DLD1 (cell line): ENCODE results near the gene CDKL4.
"Not testable (repeated sequence)": the region's sequence is repeated elsewhere in the genome, so short reads cannot be mapped to it uniquely, and the experiment has no call there.

ENCODE experiments used
- in situ Hi-C: cut with HindIII; loops from 2 replicates; pipeline ENCODE4 v1.10.0; 2017; ENCODE audit warnings: low sequenced_read_pairs

Gene CDKL4

DNA sequence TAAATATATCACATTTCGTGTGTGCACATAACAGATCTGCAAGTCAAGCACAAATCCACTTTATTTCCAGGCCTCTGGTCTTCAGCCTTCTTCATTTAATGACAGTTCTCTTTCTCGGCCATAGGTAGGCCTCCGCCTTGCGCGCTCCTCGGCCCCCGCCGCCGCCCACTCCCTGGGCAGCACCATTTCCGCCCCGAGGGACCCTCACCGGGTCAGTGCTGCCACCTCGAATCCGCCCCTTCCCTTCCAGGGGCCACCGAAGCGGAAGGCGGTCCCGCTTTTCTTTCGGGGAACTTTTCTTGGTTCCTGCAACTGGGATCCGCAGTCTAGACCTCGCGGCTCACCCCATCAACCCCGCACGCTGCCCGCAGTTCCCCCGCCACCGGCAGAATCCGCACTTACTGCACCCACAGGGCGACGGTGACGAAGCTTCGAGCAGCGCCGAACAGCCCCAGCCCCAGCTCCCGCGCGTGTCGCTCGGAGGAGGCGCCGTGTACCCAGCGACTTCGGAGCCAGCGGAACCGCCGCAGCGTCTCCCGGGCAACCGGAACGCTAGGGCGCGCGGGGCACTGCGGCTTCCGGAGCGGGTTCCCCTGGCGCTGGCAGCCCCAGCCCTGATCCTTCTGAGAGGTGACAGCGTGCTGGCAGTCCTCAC is at the start of gene CDKL4:
CDKL4 (minus strand) TSS at position 502 of the 655 bp plus-strand sequence.
- in situ Hi-C loops = no loop called here

DNA sequence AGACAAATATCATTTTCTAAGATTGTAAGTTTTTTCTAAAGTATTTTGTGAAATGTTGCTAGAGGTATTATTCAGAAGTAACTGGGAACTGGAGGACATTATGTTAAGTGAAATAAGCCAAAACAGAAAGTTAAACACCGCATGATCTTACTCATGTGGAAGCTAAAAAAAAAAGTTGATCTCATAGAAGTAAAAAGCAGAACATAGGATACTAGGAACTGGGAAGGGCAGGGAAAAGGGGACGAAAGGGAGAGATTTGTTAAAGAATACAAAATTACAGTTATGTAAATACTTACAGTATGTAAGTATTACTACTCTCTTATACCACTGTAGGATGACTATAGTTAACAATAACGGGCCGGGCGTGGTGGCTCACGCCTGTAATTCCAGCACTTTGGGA is 46.7 kb upstream of the CDKL4 start:
- in situ Hi-C loops = no loop called here

DNA sequence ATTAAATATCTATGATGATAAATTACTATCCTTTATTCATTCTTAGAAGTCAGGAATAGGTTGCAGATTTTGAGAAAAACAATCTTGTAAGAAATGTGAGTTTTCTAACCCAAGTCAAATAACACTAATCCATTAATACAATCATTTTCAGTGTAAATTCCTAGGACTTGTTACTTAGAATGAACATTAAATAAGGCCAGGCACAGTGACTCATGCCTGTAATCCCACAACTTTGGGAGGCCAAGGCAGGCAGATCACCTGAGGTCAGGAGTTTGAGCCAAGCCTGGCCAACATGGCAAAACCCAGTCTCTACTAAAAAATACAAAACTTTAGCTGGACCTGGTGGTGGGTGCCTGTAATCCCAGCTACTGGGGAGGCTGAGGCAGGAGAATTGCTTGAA is 45.8 kb upstream of the CDKL4 start:
- in situ Hi-C loops = no loop called here

DNA sequence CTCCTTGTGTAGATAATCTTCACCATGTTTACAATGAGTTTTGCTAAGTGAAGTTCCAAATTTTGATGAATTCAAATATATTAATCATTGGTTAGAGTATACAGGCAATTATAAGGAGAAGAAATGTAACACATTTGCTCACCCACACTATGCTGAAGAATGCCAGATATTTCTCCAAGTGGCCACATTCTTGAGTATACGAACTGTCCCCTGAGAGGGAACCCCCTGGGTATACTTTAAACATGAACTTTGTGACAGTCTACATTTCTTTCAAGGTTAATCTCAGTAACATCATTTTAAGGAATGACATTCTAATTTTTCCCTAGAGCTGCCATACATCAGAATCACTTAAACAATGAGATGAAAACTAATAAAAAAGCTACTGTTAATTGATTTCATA is 39.8 kb upstream of the CDKL4 start:
- in situ Hi-C loops = no loop called here

DNA sequence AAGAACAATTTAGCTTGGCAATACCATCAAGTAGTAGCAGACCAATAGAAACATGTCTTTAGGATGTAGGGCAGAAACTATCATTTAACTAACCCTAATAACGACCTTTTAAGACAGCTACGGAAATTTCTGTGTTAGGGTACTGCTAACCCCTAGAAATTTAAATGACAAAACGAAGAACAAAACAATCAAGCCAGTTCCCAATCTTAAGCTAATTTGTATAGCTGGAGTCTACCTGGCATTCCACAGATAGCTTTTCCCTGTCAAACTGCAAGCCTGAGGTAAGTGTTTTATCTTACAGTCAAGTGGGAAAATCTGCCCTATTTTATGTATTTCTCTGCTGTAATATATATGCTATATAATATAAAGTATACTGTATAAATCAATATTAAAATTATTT is 37.6 kb upstream of the CDKL4 start:
- in situ Hi-C loops = no loop called here

DNA sequence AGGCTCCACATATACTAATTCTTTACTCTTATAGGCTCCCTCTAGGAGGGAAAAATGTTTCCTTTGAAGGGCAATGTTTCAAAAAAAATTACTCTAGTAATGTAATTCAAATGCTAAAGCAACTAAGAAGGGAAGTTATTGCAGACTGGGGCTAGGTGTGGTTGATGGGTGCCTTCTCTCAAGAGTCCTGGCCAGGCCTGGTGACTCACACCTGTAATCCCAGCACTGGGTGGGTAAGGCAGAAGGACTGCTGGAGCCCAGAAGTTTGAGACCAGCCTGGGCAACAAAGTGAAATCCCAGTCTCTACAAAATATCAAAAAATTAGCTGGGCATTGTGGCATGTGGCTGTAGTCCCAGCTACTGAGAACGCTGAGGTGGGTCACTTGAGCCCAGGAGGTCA is 31.2 kb upstream of the CDKL4 start:
- in situ Hi-C loops = no loop called here

DNA sequence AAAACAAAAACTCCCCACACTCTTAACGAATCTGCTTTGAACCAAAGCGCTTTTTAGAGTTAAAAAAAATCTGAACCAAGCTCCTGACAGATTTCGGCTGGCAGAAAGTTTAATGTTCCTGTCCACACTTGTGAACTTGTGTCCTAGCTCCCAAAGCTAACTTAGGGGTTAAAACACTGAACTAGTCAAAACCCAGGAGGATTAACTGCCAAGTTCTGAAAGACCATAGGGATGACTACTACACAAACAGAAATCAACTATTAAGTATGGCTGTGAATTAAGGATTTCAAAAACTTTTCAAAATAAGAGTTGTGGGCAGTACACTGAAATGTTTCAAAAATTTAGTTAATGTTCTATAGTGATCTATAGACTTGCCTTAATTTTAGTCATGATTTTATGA is 26.2 kb upstream of the CDKL4 start:
- in situ Hi-C loops = no loop called here

DNA sequence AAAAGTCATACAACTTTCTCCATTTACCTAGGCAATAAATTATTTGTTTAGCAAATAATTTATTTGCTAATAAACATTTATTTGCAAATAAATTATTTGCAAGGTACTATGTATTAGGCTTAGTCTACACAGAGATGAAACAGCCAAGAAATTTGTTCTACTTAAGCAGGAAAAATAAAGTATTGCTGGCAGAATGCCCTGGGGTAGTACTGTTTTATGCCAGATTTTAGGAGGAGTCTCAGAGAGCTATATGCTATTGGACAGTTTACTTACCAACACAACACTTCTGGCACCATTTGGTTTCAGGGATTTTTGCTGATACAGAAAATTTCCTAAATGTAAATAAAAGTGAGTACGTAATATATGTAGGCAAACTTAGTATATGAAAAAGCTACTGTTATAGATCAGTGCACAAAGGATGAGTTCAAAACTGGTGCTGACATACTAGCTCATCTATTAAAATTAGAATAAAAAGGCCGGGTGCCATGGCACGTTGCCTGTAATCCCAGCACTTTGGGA is 23.2 kb upstream of the CDKL4 start:
- in situ Hi-C loops = no loop called here

DNA sequence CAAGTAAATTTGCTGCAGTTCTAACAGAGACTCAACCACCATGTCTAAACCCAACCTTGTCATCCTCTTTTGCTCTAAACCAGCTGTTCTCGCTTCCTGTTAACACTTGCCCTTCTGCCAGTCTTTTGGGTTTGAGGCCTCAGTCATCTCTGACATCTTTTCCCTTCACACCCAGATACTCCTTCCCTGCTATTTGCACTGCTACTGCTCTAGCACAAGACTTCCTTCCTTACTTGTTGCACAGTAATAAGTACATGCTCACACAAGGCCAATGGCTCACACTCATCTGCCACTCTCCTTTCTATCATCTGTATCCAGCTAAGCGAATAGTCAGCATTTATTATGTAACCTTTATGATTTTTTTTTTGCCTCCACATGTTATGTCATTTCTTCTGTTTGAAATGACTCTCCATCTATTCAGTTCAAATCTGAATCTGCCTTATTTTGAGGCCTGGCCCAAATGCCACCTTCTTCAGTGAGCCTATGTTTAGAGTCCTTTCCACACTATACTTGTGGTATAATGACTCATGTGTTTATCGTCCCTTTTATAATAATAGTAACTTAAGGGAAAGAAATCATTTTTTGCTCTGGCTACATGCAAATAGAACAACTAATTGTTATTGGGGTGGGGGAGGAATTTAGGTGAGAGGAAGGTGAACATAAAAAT is 22.5 kb upstream of the CDKL4 start:
- in situ Hi-C loops = no loop called here

DNA sequence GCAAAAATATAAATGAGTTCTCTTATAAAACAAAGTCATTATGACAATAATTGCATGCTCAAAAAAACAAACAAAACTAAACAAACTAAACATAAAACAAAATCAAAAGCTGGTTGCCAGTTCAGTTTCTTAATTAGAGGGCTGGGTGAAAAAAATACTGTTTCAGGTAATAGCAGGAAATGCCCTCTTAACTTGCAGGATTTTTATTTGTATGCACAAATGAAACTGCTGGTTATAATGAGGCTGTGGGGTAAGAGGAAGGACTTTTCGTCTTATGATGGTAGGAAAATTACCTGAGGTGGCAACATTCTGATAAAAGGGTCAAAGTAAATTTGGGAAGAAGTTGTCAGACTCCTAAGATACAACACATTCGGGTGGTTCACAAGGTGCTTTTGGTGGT is 21.5 kb upstream of the CDKL4 start:
- in situ Hi-C loops = no loop called here

DNA sequence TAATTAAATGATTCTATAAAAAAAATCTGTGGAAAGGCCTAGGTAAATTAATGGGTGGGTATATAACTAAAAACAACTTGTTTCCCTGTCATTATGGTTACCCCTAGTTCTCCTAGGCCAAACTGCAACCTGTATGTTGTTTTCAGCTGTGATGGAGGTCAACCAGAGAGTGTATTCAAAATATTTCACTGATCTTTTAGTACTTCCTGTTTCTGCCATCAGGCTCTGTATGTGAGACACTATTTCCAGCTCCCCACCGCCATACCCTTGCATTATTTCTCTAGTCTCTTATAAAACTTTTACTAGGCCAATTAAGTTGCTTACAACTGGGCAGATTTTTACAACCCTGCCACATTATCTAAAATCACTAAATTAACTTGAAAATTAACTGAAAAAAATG is 21.0 kb upstream of the CDKL4 start:
- in situ Hi-C loops = no loop called here

DNA sequence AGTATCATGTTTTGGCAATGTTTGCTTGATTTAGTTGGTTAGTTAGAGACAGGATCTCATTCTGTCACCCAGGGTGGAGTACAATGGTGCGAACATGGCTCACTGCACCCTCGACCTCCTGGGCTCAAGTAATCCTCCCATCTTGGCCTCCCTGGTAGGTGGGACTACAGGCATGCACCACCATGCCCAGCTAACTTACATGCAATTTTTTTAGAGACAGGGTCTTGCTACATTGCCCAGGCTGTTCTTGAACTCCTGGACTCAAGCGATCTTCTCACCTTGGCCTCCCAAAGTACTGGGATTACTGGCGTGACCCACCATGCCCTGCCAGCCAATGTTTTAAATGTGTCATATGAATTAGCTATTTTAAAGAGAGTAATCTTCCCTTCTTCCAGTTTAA is 16.3 kb upstream of the CDKL4 start:
- in situ Hi-C loops = no loop called here

DNA sequence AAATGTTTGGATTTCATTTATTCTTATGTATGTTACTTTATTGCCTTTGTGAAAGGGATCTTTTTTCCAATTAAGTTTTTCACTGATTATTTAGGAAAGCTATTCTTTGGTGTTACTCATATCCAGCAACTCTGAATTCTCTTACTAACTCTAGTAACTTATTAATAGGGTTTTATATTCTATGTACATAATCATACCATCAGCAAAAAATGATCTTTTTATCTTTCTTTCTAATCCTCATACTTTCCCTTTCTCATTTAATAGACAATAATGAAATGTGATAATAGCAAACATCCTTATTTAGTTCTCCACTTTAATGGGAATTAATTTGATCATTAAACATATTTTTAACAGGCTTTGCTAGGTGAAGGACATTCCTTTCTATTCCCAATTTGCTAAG is 12.3 kb upstream of the CDKL4 start:
- in situ Hi-C loops = no loop called here

DNA sequence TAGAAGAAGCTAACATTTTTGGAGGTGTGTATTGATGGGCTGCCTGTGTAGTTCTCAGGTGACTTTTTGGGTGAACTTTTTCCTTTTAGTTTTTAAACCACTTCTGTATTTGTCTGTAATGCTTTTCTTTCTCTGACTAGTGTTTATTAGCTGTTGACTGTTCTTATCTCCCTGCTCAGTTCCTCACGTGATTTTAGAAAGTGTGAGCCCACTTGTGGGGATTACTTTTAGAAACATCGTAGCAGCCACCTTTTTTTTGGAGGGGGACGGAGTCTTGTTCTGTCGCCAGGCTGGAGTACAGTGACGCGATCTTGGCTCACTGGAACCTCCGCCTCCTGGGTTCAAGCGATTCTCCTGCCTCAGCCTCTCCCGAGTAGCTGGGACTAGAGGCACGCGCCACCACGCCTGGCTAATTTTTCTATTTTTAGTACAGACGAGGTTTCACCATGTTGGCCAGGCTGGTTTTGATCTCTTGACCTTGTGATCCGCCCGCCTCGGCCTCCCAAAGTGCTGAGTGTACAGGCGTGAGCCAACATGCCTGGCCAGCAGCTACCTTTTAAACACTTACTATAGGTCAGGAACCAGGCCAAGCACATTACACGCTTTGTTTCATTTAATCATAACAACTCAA is 9.2 kb upstream of the CDKL4 start:
- in situ Hi-C loops = no loop called here

DNA sequence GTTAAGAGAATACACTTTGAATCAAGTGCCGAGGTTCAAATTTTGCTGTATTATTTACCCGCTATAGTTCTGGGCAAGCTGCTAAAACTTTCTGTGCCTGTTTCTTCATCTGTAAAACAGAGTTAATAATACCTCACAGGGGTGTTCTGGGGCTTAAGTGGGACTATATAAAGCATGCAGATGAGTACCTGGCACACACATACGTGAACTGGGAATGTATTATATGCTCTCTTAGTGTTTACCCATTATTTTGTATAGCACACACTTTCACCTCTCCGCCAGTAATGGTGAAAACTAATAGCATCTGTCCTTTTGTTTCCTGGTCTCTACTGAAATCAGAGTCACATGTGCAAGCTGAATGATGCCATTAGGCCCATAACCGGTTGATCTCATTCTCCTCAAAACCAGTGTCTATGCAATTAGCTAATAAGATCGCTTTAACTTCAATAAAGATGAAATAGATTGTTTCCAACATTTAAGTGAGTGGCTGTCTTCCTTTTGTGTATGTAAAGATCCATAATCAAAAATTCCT is 3.8 kb upstream of the CDKL4 start:
- in situ Hi-C loops = no loop called here

DNA sequence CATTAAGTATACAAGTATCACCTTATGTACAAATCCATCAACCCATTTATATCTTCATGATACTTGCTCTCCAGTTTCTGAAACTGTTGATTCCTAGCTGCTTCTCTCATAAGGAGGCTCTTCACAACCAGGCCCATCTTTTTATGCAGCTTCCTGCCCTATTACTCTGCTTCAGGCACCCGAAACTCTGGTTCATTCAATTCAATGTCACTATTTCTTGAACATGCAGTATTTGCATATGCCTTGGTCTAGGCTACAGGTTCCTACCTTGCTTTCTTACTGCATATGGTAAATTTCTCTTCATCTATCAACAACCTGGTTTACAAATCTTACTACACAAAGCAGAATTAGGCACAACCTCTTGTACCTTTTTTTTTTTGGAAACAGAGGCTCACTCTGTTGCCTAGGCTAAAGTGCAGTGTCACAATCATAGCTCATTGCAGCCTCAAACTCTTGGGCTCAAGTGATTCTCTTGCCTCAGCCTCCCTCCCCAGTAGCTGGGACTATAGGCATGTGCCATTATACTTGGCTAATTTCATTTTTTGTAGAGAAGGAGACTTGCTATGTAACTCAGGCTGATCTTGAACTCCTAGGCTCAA is 2.7 kb upstream of the CDKL4 start:
- in situ Hi-C loops = no loop called here

DNA sequence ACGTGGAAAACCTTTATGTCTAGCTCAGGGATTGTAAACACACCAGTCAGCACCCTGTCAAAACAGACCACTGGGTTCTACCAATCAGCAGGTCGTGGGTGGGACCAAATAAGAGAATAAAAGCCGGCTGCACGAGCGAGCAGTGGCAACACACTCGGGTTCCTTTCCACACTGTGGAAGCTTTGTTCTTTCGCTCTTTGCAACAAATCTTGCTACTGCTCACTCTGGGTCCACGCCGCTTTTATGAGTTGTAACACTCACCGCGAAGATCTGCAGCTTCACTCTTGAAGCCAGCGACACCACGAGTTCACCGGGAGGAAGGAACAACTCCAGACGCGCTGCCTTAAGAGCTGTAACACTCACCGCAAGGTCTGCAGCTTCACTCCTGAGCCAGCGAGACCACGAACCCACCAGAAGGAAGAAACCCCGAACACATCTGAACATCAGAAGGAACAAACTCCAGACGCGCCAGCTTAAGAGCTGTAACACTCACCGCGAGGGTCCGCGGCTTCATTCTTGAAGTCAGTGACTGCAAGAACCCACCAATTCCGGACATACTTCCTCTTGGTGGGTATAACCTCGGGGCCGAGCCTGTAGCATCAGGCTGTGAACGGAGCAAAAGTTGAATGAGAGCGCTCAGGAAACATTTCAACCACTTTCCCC is 1.3 kb upstream of the CDKL4 start:
- in situ Hi-C loops = not testable (repeated sequence)

DNA sequence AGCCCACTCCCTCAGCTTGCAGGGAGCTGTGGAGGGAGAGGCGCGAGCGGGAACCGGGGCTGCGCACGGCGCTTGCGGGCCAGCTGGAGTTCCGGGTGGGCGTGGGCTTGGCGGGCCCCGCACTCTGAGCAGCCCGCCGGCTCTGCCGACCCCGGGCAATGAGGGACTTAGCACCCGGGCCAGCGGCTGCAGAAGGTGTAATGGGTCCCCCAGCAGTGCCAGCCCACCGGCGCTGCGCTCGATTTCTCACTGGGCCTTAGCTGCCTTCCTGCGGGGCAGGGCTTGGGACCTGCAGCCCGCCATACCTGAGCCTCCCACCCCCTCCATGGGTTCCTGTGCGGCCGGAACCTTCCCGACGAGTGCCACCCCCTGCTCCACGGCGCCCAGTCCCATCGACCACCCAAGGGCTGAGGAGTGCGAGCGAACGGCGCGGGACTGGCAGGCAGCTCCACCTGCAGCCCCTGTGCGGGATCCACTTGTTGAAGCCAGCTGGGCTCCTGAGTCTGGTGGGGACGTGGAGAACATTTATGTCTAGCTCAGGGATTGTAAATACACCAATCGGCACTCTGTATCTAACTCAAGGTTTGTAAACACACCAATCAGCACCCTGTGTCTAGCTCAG is 582 bp upstream of the CDKL4 start:
- in situ Hi-C loops = not testable (repeated sequence)

DNA sequence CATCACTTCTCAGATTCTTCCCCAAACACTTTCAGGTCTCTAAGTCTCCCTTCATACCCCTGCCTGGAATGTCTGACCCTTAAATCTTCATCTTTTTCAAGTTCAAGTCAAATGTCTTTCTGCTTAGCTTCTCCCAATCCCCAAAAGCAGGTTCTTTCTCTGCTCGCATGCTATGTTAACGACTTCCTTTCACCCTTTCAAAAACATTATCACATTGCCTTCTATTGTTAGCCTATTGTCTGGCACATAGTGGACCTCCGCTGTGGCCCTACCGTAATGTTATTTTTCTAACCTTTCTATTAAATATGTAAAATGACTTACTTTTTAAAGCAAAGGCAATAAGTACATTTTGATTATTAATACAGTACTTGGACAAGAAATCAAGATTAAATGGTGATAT is 2.2 kb downstream of the CDKL4 start:
- in situ Hi-C loops = no loop called here

DNA sequence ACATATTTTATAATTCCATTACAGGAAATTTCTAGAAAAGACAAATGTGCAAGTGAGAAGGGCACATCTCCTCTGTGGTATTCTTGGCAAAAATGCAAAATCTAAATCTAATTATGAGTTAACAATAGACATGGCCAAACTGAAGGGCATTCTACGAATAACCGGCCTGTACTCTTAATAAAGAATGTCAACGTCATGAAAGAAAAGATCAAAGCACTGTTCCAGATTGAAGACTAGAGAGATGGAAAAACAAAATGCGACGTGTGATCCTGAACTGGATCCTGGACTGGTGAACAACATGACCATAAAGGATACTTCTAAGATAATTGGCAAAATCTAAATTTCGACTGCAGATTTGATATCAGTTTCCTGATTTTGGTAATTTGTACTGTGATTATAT is 3.0 kb downstream of the CDKL4 start:
- in situ Hi-C loops = no loop called here

DNA sequence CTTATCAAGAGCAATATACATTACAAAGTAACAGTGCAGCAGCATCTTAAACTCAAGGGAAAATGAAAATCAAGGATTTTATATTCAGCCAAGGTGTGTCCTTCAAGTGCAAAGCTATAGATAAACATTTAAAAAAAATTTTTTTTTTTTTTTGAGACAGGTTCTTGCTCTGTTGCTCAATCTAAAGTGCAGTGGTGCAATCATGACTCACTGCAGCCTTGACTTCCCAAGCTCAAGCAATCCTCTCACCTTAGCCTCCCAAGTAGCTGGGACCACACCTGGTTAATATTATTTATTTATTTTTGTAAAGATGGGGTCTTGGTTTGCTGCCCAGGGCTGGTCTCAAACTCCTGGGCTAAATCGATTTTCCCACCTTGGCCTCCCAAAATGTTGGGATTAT is 9.0 kb downstream of the CDKL4 start:
- in situ Hi-C loops = no loop called here
